WTC11 (cell line): ENCODE data around the gene SARDH. TPM values are rescaled to one million over a fixed set of nuclear protein-coding genes. Genes with fewer than 3 reads are reported as not detected.

Experiments
- ATAC-seq: fragments of 200-7000 bp; cut with Tn5 transposase; 2 replicates; pipeline ENCODE4 v1.10.0; 2021; ENCODE audit warnings: mild to moderate bottlenecking, moderate library complexity
- CTCF ChIA-PET: fragments of 300-600 bp; sonication (Branson Sonifier 250); formaldehyde crosslinking; loops from one replicate; lab custom pipeline; 2021; ENCODE audit warnings: antibody characterized with exemption; lab: Charles Lee
- POLR2A ChIA-PET: fragments of 350-600 bp; sonication (Branson Sonifier 250); formaldehyde crosslinking; loops from one replicate; lab custom pipeline; 2021; ENCODE audit warnings: antibody characterized with exemption; lab: Charles Lee
- DNase-seq: peaks from one replicate; pipeline ENCODE4 v3.0.0; 2021; ENCODE audit warnings: low spot score
- H3K27ac Mint-ChIP-seq: 2 replicates; pipeline ENCODE4 v1.8.0; 2021; ENCODE audit warnings: mixed read lengths
- H3K27me3 Mint-ChIP-seq: 2 replicates; pipeline ENCODE4 v1.8.0; 2021; ENCODE audit warnings: low read depth, mild to moderate bottlenecking, moderate library complexity, mixed read lengths
- H3K36me3 Mint-ChIP-seq: 2 replicates; pipeline ENCODE4 v1.8.0; 2021; ENCODE audit warnings: mixed read lengths
- H3K4me1 Mint-ChIP-seq: 2 replicates; pipeline ENCODE4 v1.8.0; 2022; ENCODE audit warnings: mixed read lengths
- H3K4me3 Mint-ChIP-seq: 2 replicates; pipeline ENCODE4 v1.8.0; 2021; ENCODE audit warnings: mild to moderate bottlenecking, moderate library complexity, mixed read lengths
- H3K9me3 Mint-ChIP-seq: 2 replicates; pipeline ENCODE4 v1.8.0; 2021; ENCODE audit warnings: mixed read lengths
- AR ChIP-seq: fragments of 250-450 bp; sonication (Bioruptor Pico); IDR thresholded peaks from 2 replicates; pipeline ENCODE4 v1.9.0; 2021; ENCODE audit warnings: mild to moderate bottlenecking
- CREB1 ChIP-seq: sonication (generic); formaldehyde crosslinking; IDR thresholded peaks from 2 replicates; pipeline ENCODE4 v1.8.0; 2023; ENCODE audit warnings: mild to moderate bottlenecking, missing genetic modification reagents
- EMX1 ChIP-seq: fragments of 250-450 bp; sonication (Bioruptor Pico); IDR thresholded peaks from 2 replicates; pipeline ENCODE4 v1.8.0; 2021; ENCODE audit warnings: mild to moderate bottlenecking
- ESRRA ChIP-seq: sonication (generic); formaldehyde crosslinking; IDR thresholded peaks from 2 replicates; pipeline ENCODE4 v1.8.1; 2022; ENCODE audit warnings: mild to moderate bottlenecking, missing genetic modification reagents, borderline replicate concordance
- FOXJ3 ChIP-seq: sonication (generic); formaldehyde crosslinking; IDR thresholded peaks from 2 replicates; pipeline ENCODE4 v1.9.0; 2021; ENCODE audit warnings: missing genetic modification reagents, mild to moderate bottlenecking, borderline replicate concordance
- FOXK1 ChIP-seq: sonication (generic); formaldehyde crosslinking; IDR thresholded peaks from 2 replicates; pipeline ENCODE4 v1.8.0; 2022; ENCODE audit warnings: mild to moderate bottlenecking, moderate library complexity, missing genetic modification reagents
- FOXP1 ChIP-seq: sonication (generic); formaldehyde crosslinking; IDR thresholded peaks from 2 replicates; pipeline ENCODE4 v1.8.0; 2022; ENCODE audit warnings: missing genetic modification reagents, mild to moderate bottlenecking, moderate library complexity, borderline replicate concordance
- IRF2 ChIP-seq: sonication (generic); formaldehyde crosslinking; IDR thresholded peaks from 2 replicates; pipeline ENCODE4 v1.8.0; 2022; ENCODE audit warnings: low read depth, missing genetic modification reagents, borderline replicate concordance
- MLX ChIP-seq: sonication (generic); formaldehyde crosslinking; IDR thresholded peaks from 2 replicates; pipeline ENCODE4 v1.8.1; 2023; ENCODE audit warnings: mild to moderate bottlenecking, missing genetic modification reagents, moderate library complexity
- MYBL2 ChIP-seq: sonication (generic); formaldehyde crosslinking; IDR thresholded peaks from 2 replicates; pipeline ENCODE4 v1.8.1; 2023; ENCODE audit warnings: mild to moderate bottlenecking, moderate library complexity, missing genetic modification reagents
- NFE2L1 ChIP-seq: sonication (generic); formaldehyde crosslinking; IDR thresholded peaks from 2 replicates; pipeline ENCODE4 v1.8.1; 2023; ENCODE audit warnings: missing genetic modification reagents
- SMAD3 ChIP-seq: sonication (generic); formaldehyde crosslinking; IDR thresholded peaks from 2 replicates; pipeline ENCODE4 v1.8.0; 2022; ENCODE audit warnings: missing genetic modification reagents, mild to moderate bottlenecking, borderline replicate concordance
- SMAD4 ChIP-seq: sonication (generic); formaldehyde crosslinking; IDR thresholded peaks from 2 replicates; pipeline ENCODE4 v1.8.0; 2022; ENCODE audit warnings: mild to moderate bottlenecking, missing genetic modification reagents
- TCF7 ChIP-seq: sonication (generic); formaldehyde crosslinking; IDR thresholded peaks from 2 replicates; pipeline ENCODE4 v1.8.0; 2022; ENCODE audit warnings: mild to moderate bottlenecking, low read depth, missing genetic modification reagents, moderate library complexity
- ZNF396 ChIP-seq: fragments of 250-450 bp; sonication (Bioruptor Pico); IDR thresholded peaks from 2 replicates; pipeline ENCODE4 v1.8.0; 2021; ENCODE audit warnings: mild to moderate bottlenecking, moderate library complexity, borderline replicate concordance
- total RNA-seq: library from RNA; stranded (reverse); gene quantifications from 3 replicates; pipeline ENCODE4 v1.2.3, GENCODE V29; 2021
- TF ChIP-seq, protein P1 (sequence below): sonication (generic); formaldehyde crosslinking; IDR thresholded peaks from 2 replicates; pipeline ENCODE4 v1.8.1; 2022; ENCODE audit warnings: missing genetic modification reagents, borderline replicate concordance
- TF ChIP-seq, protein P2 (sequence below): fragments of 250-450 bp; sonication (Bioruptor Pico); IDR thresholded peaks from 2 replicates; pipeline ENCODE4 v1.8.0; 2021; ENCODE audit warnings: mild to moderate bottlenecking
- TF ChIP-seq, protein P3 (sequence below): sonication (generic); formaldehyde crosslinking; IDR thresholded peaks from 2 replicates; pipeline ENCODE4 v1.8.0; 2022; ENCODE audit warnings: mild to moderate bottlenecking, missing genetic modification reagents
- TF ChIP-seq, protein P4 (sequence below): sonication (generic); formaldehyde crosslinking; conservative IDR thresholded peaks from 2 replicates; pipeline ENCODE4 v1.8.1; 2023; ENCODE audit warnings: mild to moderate bottlenecking, low read depth, missing genetic modification reagents, moderate library complexity
- TF ChIP-seq, protein P5 (sequence below): sonication (generic); formaldehyde crosslinking; IDR thresholded peaks from 2 replicates; pipeline ENCODE4 v1.8.1; 2022; ENCODE audit warnings: mild to moderate bottlenecking, moderate library complexity, missing genetic modification reagents

Gene SARDH
- total RNA-seq, 1 experiment from 2014 or later: 8.5 TPM

- Mint-ChIP-seq H3K4me3 (no peak overlapping the region), H3K27me3 (no peaks in the 10 kb centered on the region), H3K27ac (peak overlapping the region; percentile 86), H3K4me1 (peaks cover 5% of the 10 kb centered on the region), H3K9me3 (no peaks in the 10 kb centered on the region), H3K36me3 (no peaks in the 10 kb centered on the region)
- TF ChIP-seq FOXJ3 (CRISPR knock-in tag) (no peak), CREB1 (CRISPR knock-in tag) (no peak), FOXK1 (CRISPR knock-in tag) (no peak), AR (no peak), EMX1 (no peak), NFE2L1 (CRISPR knock-in tag) (no peak), FOXP1 (CRISPR knock-in tag) (no peak), SMAD3 (CRISPR knock-in tag) (no peak), IRF2 (CRISPR knock-in tag) (no peak), SMAD4 (CRISPR knock-in tag) (no peak)
- TF ChIP-seq, protein P1, sequence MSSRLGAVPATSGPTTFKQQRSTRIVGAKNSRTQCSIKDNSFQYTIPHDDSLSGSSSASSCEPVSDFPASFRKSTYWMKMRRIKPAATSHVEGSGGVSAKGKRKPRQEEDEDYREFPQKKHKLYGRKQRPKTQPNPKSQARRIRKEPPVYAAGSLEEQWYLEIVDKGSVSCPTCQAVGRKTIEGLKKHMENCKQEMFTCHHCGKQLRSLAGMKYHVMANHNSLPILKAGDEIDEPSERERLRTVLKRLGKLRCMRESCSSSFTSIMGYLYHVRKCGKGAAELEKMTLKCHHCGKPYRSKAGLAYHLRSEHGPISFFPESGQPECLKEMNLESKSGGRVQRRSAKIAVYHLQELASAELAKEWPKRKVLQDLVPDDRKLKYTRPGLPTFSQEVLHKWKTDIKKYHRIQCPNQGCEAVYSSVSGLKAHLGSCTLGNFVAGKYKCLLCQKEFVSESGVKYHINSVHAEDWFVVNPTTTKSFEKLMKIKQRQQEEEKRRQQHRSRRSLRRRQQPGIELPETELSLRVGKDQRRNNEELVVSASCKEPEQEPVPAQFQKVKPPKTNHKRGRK (CRISPR knock-in tag): no peak
- TF ChIP-seq, protein P2, sequence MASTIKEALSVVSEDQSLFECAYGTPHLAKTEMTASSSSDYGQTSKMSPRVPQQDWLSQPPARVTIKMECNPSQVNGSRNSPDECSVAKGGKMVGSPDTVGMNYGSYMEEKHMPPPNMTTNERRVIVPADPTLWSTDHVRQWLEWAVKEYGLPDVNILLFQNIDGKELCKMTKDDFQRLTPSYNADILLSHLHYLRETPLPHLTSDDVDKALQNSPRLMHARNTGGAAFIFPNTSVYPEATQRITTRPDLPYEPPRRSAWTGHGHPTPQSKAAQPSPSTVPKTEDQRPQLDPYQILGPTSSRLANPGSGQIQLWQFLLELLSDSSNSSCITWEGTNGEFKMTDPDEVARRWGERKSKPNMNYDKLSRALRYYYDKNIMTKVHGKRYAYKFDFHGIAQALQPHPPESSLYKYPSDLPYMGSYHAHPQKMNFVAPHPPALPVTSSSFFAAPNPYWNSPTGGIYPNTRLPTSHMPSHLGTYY: no peak
- TF ChIP-seq, protein P3, sequence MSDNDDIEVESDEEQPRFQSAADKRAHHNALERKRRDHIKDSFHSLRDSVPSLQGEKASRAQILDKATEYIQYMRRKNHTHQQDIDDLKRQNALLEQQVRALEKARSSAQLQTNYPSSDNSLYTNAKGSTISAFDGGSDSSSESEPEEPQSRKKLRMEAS (CRISPR knock-in tag): no peak
- ATAC-seq (no peak), DNase-seq (no peak)
- ChIA-PET POLR2A (interaction anchor here (1.0 kb wide), 1 partner anchor 40 kb away, joined by 3 read pairs; no protein-coding TSS in a partner anchor), CTCF (interaction anchor here (0.7 to 4.1 kb wide), 9 partner anchors 11 to 280 kb away, joined by 3 to 17 read pairs (median 6); no protein-coding TSS in a partner anchor)
These were observed 24.8 kb downstream of the SARDH start for GRCh38 chr9:133713150-133713959.

- H3K9me3 Mint-ChIP-seq: no peaks in the 10 kb centered on the region
- DNase-seq (no peak), ATAC-seq (no peak)
- H3K4me1 Mint-ChIP-seq: peaks cover 5% of the 10 kb centered on the region
- H3K27me3 Mint-ChIP-seq: no peaks in the 10 kb centered on the region
- H3K36me3 Mint-ChIP-seq: no peaks in the 10 kb centered on the region
- no peak overlapping the region for H3K4me3 Mint-ChIP-seq
- CTCF ChIA-PET: interaction anchor here (4.1 kb wide), 1 partner anchor 15 kb away, joined by 15 read pairs; no protein-coding TSS in a partner anchor
- POLR2A ChIA-PET: interaction anchor here (1.0 kb wide), 1 partner anchor 39 kb away, joined by 3 read pairs; no protein-coding TSS in a partner anchor
- H3K27ac Mint-ChIP-seq: no peak overlapping the region; the same call in 1 of the 2 replicates
- TF ChIP-seq ESRRA (CRISPR knock-in tag) (no peak), MLX (CRISPR knock-in tag) (no peak), MYBL2 (CRISPR knock-in tag) (no peak), TCF7 (CRISPR knock-in tag) (no peak), ZNF396 (CRISPR knock-in tag) (no peak)
- TF ChIP-seq, protein P4, sequence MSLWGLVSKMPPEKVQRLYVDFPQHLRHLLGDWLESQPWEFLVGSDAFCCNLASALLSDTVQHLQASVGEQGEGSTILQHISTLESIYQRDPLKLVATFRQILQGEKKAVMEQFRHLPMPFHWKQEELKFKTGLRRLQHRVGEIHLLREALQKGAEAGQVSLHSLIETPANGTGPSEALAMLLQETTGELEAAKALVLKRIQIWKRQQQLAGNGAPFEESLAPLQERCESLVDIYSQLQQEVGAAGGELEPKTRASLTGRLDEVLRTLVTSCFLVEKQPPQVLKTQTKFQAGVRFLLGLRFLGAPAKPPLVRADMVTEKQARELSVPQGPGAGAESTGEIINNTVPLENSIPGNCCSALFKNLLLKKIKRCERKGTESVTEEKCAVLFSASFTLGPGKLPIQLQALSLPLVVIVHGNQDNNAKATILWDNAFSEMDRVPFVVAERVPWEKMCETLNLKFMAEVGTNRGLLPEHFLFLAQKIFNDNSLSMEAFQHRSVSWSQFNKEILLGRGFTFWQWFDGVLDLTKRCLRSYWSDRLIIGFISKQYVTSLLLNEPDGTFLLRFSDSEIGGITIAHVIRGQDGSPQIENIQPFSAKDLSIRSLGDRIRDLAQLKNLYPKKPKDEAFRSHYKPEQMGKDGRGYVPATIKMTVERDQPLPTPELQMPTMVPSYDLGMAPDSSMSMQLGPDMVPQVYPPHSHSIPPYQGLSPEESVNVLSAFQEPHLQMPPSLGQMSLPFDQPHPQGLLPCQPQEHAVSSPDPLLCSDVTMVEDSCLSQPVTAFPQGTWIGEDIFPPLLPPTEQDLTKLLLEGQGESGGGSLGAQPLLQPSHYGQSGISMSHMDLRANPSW (CRISPR knock-in tag): no peak
- TF ChIP-seq, protein P5, sequence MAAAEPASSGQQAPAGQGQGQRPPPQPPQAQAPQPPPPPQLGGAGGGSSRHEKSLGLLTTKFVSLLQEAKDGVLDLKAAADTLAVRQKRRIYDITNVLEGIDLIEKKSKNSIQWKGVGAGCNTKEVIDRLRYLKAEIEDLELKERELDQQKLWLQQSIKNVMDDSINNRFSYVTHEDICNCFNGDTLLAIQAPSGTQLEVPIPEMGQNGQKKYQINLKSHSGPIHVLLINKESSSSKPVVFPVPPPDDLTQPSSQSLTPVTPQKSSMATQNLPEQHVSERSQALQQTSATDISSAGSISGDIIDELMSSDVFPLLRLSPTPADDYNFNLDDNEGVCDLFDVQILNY (CRISPR knock-in tag): no peak
These were observed 25.7 kb downstream of the SARDH start for GRCh38 chr9:133712221-133713100.
